ENCODE results near the gene OR6S1.

DNA sequence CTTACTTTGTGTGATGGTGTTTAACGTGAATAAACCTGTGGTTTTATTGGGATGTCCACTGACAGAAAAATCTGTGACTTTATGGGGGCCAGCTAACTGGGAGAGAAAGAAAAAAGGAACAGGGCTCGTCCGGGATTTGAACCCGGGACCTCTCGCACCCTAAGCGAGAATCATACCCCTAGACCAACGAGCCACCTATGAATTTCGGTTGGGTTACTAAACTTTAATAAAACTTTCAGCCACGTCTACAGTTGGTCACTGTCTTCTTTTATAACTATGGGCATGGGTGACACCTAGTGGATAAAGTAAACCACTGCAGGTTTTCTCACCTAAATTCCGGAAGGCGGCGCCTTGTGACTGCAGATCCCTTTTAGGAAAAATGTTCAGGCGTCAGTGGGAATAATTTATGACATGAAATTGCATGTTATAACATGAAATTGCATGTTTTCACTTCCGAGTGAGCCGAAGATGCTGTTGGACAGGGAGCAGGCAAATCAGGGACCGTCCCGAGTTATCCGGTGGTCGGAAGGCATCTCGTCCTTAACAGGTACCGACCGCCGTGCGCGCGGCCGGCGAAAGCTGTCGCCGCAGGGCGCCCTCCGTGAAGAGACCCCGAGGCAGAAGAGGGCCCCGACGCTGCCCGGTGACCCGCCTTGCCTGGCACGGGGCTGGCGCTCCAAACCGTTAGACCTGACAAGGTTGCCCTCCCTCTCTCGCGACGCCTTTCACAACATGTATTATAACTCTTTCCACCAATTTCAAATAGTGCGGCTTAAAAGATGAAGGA lies 32.1 kb downstream of the OR6S1 start:
- TF ChIP-seq, protein P1, sequence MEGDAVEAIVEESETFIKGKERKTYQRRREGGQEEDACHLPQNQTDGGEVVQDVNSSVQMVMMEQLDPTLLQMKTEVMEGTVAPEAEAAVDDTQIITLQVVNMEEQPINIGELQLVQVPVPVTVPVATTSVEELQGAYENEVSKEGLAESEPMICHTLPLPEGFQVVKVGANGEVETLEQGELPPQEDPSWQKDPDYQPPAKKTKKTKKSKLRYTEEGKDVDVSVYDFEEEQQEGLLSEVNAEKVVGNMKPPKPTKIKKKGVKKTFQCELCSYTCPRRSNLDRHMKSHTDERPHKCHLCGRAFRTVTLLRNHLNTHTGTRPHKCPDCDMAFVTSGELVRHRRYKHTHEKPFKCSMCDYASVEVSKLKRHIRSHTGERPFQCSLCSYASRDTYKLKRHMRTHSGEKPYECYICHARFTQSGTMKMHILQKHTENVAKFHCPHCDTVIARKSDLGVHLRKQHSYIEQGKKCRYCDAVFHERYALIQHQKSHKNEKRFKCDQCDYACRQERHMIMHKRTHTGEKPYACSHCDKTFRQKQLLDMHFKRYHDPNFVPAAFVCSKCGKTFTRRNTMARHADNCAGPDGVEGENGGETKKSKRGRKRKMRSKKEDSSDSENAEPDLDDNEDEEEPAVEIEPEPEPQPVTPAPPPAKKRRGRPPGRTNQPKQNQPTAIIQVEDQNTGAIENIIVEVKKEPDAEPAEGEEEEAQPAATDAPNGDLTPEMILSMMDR (IDR thresholded peaks at IDR 0.05): peak; percentile 83 to 98
- TF ChIP-seq POLR2AphosphoS5 (IDR thresholded peaks at IDR 0.05) (no peak), EP300 (IDR thresholded peaks at IDR 0.05) (no peak), POLR2A (IDR thresholded peaks at IDR 0.05) (no peak)

All from suprapubic skin (tissue), 4 donors.